GM12878 (cell line): ENCODE results near the gene SEMA3G.

Experiments used
- BRCA1 ChIP-seq: IDR thresholded peaks from 2 replicates; pipeline ENCODE4 v1.6.1; 2011; ENCODE audit warnings: low read depth, low read length, improper control_type of control experiment
- EP300 ChIP-seq, 2 experiments: fragments of 150-350 bp in 1 of 2; IDR thresholded peaks; 2 replicates each; pipeline ENCODE4 v1.6.1; 2011 to 2012; ENCODE audit warnings: low read depth in 2 of 2, low read length in 2 of 2, borderline replicate concordance in 1 of 2, improper control_type of control experiment in 1 of 2, inconsistent platforms in 1 of 2; ENCODE audit not compliant: control insufficient read depth in 1 of 2
- GABPA ChIP-seq: IDR thresholded peaks from 2 replicates; pipeline ENCODE4 v1.6.1; 2014; ENCODE audit warnings: antibody characterized with exemption, low read depth, mild to moderate bottlenecking, inconsistent platforms
- JUND ChIP-seq: IDR thresholded peaks from 2 replicates; pipeline ENCODE4 v1.6.1; 2012; ENCODE audit warnings: low read depth, mild to moderate bottlenecking, low read length, improper control_type of control experiment, moderate library complexity
- POLR2A ChIP-seq: IDR thresholded peaks from 2 replicates; pipeline ENCODE4 v1.6.1; 2011; ENCODE audit warnings: low read depth, mild to moderate bottlenecking, low read length
- RAD21 ChIP-seq: IDR thresholded peaks from 2 replicates; pipeline ENCODE4 v1.6.1; 2011; ENCODE audit warnings: mild to moderate bottlenecking, low read depth, low read length, moderate library complexity; ENCODE audit not compliant: insufficient read depth
- SIN3A ChIP-seq: IDR thresholded peaks from 2 replicates; pipeline ENCODE4 v1.6.1; 2012; ENCODE audit warnings: low read depth, low read length, improper control_type of control experiment
- TCF12 ChIP-seq: IDR thresholded peaks from 2 replicates; pipeline ENCODE4 v1.6.1; 2011; ENCODE audit warnings: low read depth, mild to moderate bottlenecking, low read length
- TF ChIP-seq, protein P1 (sequence below): fragments of 150-350 bp; IDR thresholded peaks from 2 replicates; pipeline ENCODE4 v1.6.1; 2014; ENCODE audit warnings: mild to moderate bottlenecking, low read depth, low read length
- TF ChIP-seq, protein P2 (sequence below): fragments of 450-650 bp; IDR thresholded peaks from 2 replicates; pipeline ENCODE4 v1.6.1; 2016; ENCODE audit warnings: mild to moderate bottlenecking, moderate library complexity, borderline replicate concordance
- TF ChIP-seq, protein P3 (sequence below): IDR thresholded peaks from 2 replicates; pipeline ENCODE4 v1.6.1; 2012; ENCODE audit warnings: mild to moderate bottlenecking, low read depth, low read length

DNA sequence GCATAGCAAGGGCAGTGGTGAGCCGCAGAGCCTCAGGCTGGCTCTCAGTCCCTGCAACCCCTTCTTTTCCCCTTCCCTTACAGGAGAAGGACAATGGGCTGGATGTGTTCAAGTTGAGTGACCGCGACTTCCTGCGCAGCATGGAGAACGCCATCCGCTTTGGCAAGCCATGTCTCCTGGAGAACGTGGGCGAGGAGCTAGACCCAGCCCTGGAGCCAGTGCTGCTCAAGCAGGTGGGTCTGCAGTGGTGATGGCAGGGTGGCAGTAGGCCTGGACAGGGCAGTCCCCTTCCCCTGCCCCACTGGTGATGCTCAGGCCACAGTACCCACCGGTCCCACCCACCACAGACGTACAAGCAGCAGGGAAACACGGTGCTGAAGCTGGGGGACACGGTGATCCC, 53.8 kb downstream of the SEMA3G start:
- TF ChIP-seq GABPA: no peak
- no peak for TF ChIP-seq POLR2A
- no peak for TF ChIP-seq SIN3A
- TF ChIP-seq, protein P1, sequence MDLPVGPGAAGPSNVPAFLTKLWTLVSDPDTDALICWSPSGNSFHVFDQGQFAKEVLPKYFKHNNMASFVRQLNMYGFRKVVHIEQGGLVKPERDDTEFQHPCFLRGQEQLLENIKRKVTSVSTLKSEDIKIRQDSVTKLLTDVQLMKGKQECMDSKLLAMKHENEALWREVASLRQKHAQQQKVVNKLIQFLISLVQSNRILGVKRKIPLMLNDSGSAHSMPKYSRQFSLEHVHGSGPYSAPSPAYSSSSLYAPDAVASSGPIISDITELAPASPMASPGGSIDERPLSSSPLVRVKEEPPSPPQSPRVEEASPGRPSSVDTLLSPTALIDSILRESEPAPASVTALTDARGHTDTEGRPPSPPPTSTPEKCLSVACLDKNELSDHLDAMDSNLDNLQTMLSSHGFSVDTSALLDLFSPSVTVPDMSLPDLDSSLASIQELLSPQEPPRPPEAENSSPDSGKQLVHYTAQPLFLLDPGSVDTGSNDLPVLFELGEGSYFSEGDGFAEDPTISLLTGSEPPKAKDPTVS: no peak
- no peak for TF ChIP-seq EP300 (IDR thresholded peaks at IDR 0.05; ENCODE audit: borderline replicate concordance in 1 of 2, control insufficient read depth in 1 of 2, low read depth in 2 of 2, low read length in 2 of 2)
- no peak for TF ChIP-seq BRCA1
- no peak for TF ChIP-seq RAD21
- no peak for TF ChIP-seq TCF12
- TF ChIP-seq, protein P2, sequence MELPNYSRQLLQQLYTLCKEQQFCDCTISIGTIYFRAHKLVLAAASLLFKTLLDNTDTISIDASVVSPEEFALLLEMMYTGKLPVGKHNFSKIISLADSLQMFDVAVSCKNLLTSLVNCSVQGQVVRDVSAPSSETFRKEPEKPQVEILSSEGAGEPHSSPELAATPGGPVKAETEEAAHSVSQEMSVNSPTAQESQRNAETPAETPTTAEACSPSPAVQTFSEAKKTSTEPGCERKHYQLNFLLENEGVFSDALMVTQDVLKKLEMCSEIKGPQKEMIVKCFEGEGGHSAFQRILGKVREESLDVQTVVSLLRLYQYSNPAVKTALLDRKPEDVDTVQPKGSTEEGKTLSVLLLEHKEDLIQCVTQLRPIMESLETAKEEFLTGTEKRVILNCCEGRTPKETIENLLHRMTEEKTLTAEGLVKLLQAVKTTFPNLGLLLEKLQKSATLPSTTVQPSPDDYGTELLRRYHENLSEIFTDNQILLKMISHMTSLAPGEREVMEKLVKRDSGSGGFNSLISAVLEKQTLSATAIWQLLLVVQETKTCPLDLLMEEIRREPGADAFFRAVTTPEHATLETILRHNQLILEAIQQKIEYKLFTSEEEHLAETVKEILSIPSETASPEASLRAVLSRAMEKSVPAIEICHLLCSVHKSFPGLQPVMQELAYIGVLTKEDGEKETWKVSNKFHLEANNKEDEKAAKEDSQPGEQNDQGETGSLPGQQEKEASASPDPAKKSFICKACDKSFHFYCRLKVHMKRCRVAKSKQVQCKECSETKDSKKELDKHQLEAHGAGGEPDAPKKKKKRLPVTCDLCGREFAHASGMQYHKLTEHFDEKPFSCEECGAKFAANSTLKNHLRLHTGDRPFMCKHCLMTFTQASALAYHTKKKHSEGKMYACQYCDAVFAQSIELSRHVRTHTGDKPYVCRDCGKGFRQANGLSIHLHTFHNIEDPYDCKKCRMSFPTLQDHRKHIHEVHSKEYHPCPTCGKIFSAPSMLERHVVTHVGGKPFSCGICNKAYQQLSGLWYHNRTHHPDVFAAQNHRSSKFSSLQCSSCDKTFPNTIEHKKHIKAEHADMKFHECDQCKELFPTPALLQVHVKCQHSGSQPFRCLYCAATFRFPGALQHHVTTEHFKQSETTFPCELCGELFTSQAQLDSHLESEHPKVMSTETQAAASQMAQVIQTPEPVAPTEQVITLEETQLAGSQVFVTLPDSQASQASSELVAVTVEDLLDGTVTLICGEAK: no peak
- TF ChIP-seq, protein P3, sequence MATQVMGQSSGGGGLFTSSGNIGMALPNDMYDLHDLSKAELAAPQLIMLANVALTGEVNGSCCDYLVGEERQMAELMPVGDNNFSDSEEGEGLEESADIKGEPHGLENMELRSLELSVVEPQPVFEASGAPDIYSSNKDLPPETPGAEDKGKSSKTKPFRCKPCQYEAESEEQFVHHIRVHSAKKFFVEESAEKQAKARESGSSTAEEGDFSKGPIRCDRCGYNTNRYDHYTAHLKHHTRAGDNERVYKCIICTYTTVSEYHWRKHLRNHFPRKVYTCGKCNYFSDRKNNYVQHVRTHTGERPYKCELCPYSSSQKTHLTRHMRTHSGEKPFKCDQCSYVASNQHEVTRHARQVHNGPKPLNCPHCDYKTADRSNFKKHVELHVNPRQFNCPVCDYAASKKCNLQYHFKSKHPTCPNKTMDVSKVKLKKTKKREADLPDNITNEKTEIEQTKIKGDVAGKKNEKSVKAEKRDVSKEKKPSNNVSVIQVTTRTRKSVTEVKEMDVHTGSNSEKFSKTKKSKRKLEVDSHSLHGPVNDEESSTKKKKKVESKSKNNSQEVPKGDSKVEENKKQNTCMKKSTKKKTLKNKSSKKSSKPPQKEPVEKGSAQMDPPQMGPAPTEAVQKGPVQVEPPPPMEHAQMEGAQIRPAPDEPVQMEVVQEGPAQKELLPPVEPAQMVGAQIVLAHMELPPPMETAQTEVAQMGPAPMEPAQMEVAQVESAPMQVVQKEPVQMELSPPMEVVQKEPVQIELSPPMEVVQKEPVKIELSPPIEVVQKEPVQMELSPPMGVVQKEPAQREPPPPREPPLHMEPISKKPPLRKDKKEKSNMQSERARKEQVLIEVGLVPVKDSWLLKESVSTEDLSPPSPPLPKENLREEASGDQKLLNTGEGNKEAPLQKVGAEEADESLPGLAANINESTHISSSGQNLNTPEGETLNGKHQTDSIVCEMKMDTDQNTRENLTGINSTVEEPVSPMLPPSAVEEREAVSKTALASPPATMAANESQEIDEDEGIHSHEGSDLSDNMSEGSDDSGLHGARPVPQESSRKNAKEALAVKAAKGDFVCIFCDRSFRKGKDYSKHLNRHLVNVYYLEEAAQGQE: no peak
- no peak for TF ChIP-seq JUND
